ENCODE results near the gene IL13.

The IL13 gene

GRCh38 chr5:132669966-132670882, 12.3 kb downstream of the IL13 start (continued):
- TF ChIP-seq POU6F1 (CRISPR knock-in tag; IDR thresholded peaks at IDR 0.05; ENCODE audit: borderline replicate concordance, low read depth) (no peak), ZFP30 (CRISPR knock-in tag; IDR thresholded peaks at IDR 0.05) (no peak), GLIS3 (CRISPR knock-in tag; IDR thresholded peaks at IDR 0.05) (no peak)

- TF ChIP-seq ZFP30 (CRISPR knock-in tag; IDR thresholded peaks at IDR 0.05): no peak
- ATAC-seq: no peak
Observed at GRCh38 chr5:132671000-132671399, 13.0 kb downstream of the IL13 start.

GRCh38 chr5:132673488-132673887, 15.5 kb downstream of the IL13 start:
- TF ChIP-seq CSDC2 (CRISPR knock-in tag; IDR thresholded peaks at IDR 0.05) (no peak), ZFP3 (CRISPR knock-in tag; IDR thresholded peaks at IDR 0.05) (no peak), ZNF70 (CRISPR knock-in tag; IDR thresholded peaks at IDR 0.05) (no peak), BACH2 (CRISPR knock-in tag; IDR thresholded peaks at IDR 0.05; ENCODE audit: borderline replicate concordance) (no peak), TOX (CRISPR knock-in tag; IDR thresholded peaks at IDR 0.05; ENCODE audit: borderline replicate concordance) (no peak), ZFP30 (CRISPR knock-in tag; IDR thresholded peaks at IDR 0.05) (no peak), OSR1 (CRISPR knock-in tag; IDR thresholded peaks at IDR 0.05) (no peak), TSHZ2 (CRISPR knock-in tag; IDR thresholded peaks at IDR 0.05) (no peak), GLIS3 (CRISPR knock-in tag; IDR thresholded peaks at IDR 0.05) (no peak), ZNF565 (CRISPR knock-in tag; conservative IDR thresholded peaks at IDR 0.05; ENCODE audit: low read depth) (no peak), CSRNP3 (CRISPR knock-in tag; IDR thresholded peaks at IDR 0.05) (no peak)
- no peak for ATAC-seq

GRCh38 chr5:132673939-132674630, 16.1 kb downstream of the IL13 start, which contains the start of gene IL4:
Gene IL4 (plus strand): TSS chr5:132673989. CDS start chr5:132674051, 62 bp downstream.
- ATAC-seq: peak; percentile 4
- TF ChIP-seq TCF4 (CRISPR knock-in tag; IDR thresholded peaks at IDR 0.05; ENCODE audit: borderline replicate concordance): no peak
- TF ChIP-seq TSHZ2 (CRISPR knock-in tag; IDR thresholded peaks at IDR 0.05): no peak
- TF ChIP-seq SNAI2 (CRISPR knock-in tag; IDR thresholded peaks at IDR 0.05): no peak
- no peak for TF ChIP-seq TOX (CRISPR knock-in tag; IDR thresholded peaks at IDR 0.05; ENCODE audit: borderline replicate concordance)
- no peak for TF ChIP-seq OSR1 (CRISPR knock-in tag; IDR thresholded peaks at IDR 0.05)
- TF ChIP-seq ZFP3 (CRISPR knock-in tag; IDR thresholded peaks at IDR 0.05): no peak
- no peak for TF ChIP-seq ZFP30 (CRISPR knock-in tag; IDR thresholded peaks at IDR 0.05)
- TF ChIP-seq ARNTL (CRISPR knock-in tag; IDR thresholded peaks at IDR 0.05; ENCODE audit: borderline replicate concordance, low read depth): no peak
- no peak for TF ChIP-seq CSRNP3 (CRISPR knock-in tag; IDR thresholded peaks at IDR 0.05)
- no peak for TF ChIP-seq ISL1 (CRISPR knock-in tag; IDR thresholded peaks at IDR 0.05)
- TF ChIP-seq ZC3H10 (CRISPR knock-in tag; IDR thresholded peaks at IDR 0.05): no peak
- TF ChIP-seq CREB5 (CRISPR knock-in tag; IDR thresholded peaks at IDR 0.05; ENCODE audit: low read depth): no peak
